GM23248 (cell line): ENCODE results near the gene MIS12. TPM values are rescaled to one million over a fixed set of nuclear protein-coding genes. Genes with fewer than 3 reads are reported as not detected.

Experiments used
- DNase-seq: peaks from one replicate; pipeline ENCODE4 v3.0.0-alpha.2; 2015
- H2AFZ ChIP-seq: fragments of 200-600 bp; sonication (generic); 2 replicates; pipeline ENCODE4 v1.6.1; 2016; ENCODE audit warnings: antibody characterized with exemption
- H3F3A ChIP-seq: fragments of 200-600 bp; sonication (generic); 2 replicates; pipeline ENCODE4 v1.6.1; 2016; ENCODE audit warnings: mild to moderate bottlenecking, antibody characterized with exemption, mixed run types; ENCODE audit not compliant: insufficient read depth
- H3K27ac ChIP-seq: fragments of 200-600 bp; sonication (generic); 2 replicates; pipeline ENCODE4 v1.5.1; 2016; ENCODE audit warnings: mild to moderate bottlenecking
- H3K27me3 ChIP-seq: fragments of 200-600 bp; sonication (generic); replicated peaks from 2 replicates; pipeline ENCODE4 v1.6.1; 2016; ENCODE audit warnings: mild to moderate bottlenecking; ENCODE audit not compliant: insufficient read depth
- H3K36me3 ChIP-seq: fragments of 200-600 bp; sonication (generic); 2 replicates; pipeline ENCODE4 v1.6.1; 2016; ENCODE audit warnings: low read depth, mild to moderate bottlenecking
- H3K4me1 ChIP-seq: fragments of 200-600 bp; sonication (generic); 2 replicates; pipeline ENCODE4 v1.6.1; 2016; ENCODE audit warnings: mild to moderate bottlenecking; ENCODE audit not compliant: insufficient read depth
- H3K4me2 ChIP-seq: fragments of 200-600 bp; sonication (generic); one replicate; pipeline ENCODE4 v1.6.1; 2016; ENCODE audit warnings: mild to moderate bottlenecking; ENCODE audit not compliant: unreplicated experiment
- H3K4me3 ChIP-seq: fragments of 200-600 bp; sonication (generic); 2 replicates; pipeline ENCODE4 v1.5.1; 2016; ENCODE audit warnings: mild to moderate bottlenecking
- H3K79me2 ChIP-seq: fragments of 200-600 bp; sonication (generic); 2 replicates; pipeline ENCODE4 v1.6.1; 2016; ENCODE audit warnings: mild to moderate bottlenecking; ENCODE audit not compliant: insufficient read depth
- H3K9ac ChIP-seq: fragments of 200-600 bp; sonication (generic); 2 replicates; pipeline ENCODE4 v1.6.1; 2016; ENCODE audit warnings: mild to moderate bottlenecking
- H3K9me2 ChIP-seq: fragments of 200-600 bp; sonication (generic); 2 replicates; pipeline ENCODE4 v1.6.1; 2016; ENCODE audit warnings: mixed run types, mild to moderate bottlenecking, moderate library complexity; ENCODE audit not compliant: insufficient read depth
- H3K9me3 ChIP-seq: fragments of 200-600 bp; sonication (generic); one replicate; pipeline ENCODE4 v1.6.1; 2017; ENCODE audit warnings: low read depth
- H4K20me1 ChIP-seq: fragments of 200-600 bp; sonication (generic); 2 replicates; pipeline ENCODE4 v1.6.0; 2016; ENCODE audit not compliant: insufficient read depth
- EZH2 ChIP-seq: fragments of 200-600 bp; sonication (generic); IDR thresholded peaks from 2 replicates; pipeline ENCODE4 v1.6.1; 2018; ENCODE audit warnings: antibody characterized with exemption, mild to moderate bottlenecking; ENCODE audit not compliant: insufficient read depth, poor library complexity, severe bottlenecking
- EZH2phosphoT487 ChIP-seq: fragments of 200-600 bp; sonication (generic); IDR thresholded peaks from 2 replicates; pipeline ENCODE4 v1.6.1; 2018; ENCODE audit warnings: antibody characterized with exemption, moderate library complexity, mild to moderate bottlenecking, low read depth; ENCODE audit not compliant: insufficient read depth
- WGBS, 2 experiments: methylation state at CpG; one replicate each; pipeline ENCODE4 v1.1.6; 2015 to 2017; ENCODE audit warnings: low lambda C conversion rate in 2 of 2, low coverage in 1 of 2; ENCODE audit errors: missing lambda C conversion rate in 2 of 2; 5-methylcytosine and 5-hydroxymethylcytosine counted together
- in situ Hi-C: fragments of 300-500 bp; cut with MboI; formaldehyde crosslinking; loops from 2 replicates; pipeline ENCODE4 v1.15.0; 2020
- polyA plus RNA-seq: library from polyadenylated mRNA; unstranded; fragments of >200 nt; fragmentation: Nextera tagmentation; extraction: Ambion mirVana; gene quantifications from 2 replicates; pipeline ENCODE4 v1.2.1, GENCODE V29; 2016
- total RNA-seq: library from RNA; depleted of rRNA; stranded (reverse); fragments of >200 nt; shearing (Covaris generic); gene quantifications from 2 replicates; pipeline ENCODE4 v1.2.3, GENCODE V29; 2014

MIS12 gene
- total and polyA plus RNA-seq, 2 experiments from 2014 or later = 12.9 to 13.4 TPM

- 83 to 90% methylated on average over 12 of the region's 12 CpGs for WGBS, 2 experiments
- Histone ChIP-seq H3K4me2 (no peak overlapping the region), H3K79me2 (no peaks in the 10 kb centered on the region), H3K27me3 (no peaks in the 10 kb centered on the region), H3K36me3 (peaks cover 46% of the 10 kb centered on the region), H3K4me3 (no peak overlapping the region), H3F3A (peaks cover 38% of the 10 kb centered on the region), H2AFZ (no peak overlapping the region), H3K9ac (no peak overlapping the region), H3K27ac (no peak overlapping the region), H4K20me1 (no peaks in the 10 kb centered on the region), H3K9me3 (no peaks in the 10 kb centered on the region), H3K9me2 (no peaks in the 10 kb centered on the region), H3K4me1 (peaks cover 16% of the 10 kb centered on the region)
- no peak for TF ChIP-seq EZH2phosphoT487
- TF ChIP-seq EZH2 = no peak
- DNase-seq = no peak
- in situ Hi-C loops = no loop called here
These were observed 44.1 kb downstream of the MIS12 start for GRCh38 chr17:5530265-5531084.

GRCh38 chr17:5531085-5531418 is 44.7 kb downstream of the MIS12 start:
- no peaks in the 10 kb centered on the region for H4K20me1 ChIP-seq
- WGBS, 2 experiments = 97 to 99% methylated on average over 4 of the region's 4 CpGs
- DNase-seq = no peak

GRCh38 chr17:5532581-5532980 is 46.2 kb downstream of the MIS12 start:
- no peaks in the 10 kb centered on the region for H3K9me3 ChIP-seq
- peaks cover 26% of the 10 kb centered on the region for H3F3A ChIP-seq
- DNase-seq = no peak
- H3K27ac ChIP-seq = no peak overlapping the region
- WGBS, 2 experiments = 94 to 100% methylated on average over 7 to 8 of the region's 8 CpGs
- no peak overlapping the region for H2AFZ ChIP-seq
- no peak for TF ChIP-seq EZH2
- TF ChIP-seq EZH2phosphoT487 = no peak
- peaks cover 42% of the 10 kb centered on the region for H3K36me3 ChIP-seq
- no peak overlapping the region for H3K9ac ChIP-seq
- H3K4me2 ChIP-seq = no peak overlapping the region
- no peak overlapping the region for H3K4me3 ChIP-seq
- H3K79me2 ChIP-seq = no peaks in the 10 kb centered on the region
- in situ Hi-C loops = no loop called here
- H3K9me2 ChIP-seq = no peaks in the 10 kb centered on the region
- no peaks in the 10 kb centered on the region for H4K20me1 ChIP-seq
- no peaks in the 10 kb centered on the region for H3K27me3 ChIP-seq
- 0 out of 2 replicates have a peak, but pooled peaks cover under 1% of the 10 kb centered on the region for H3K4me1 ChIP-seq

More at GRCh38 chr17:5531085-5531418, 44.7 kb downstream of the MIS12 start:
- H3K4me3 ChIP-seq = no peak overlapping the region
- no peak overlapping the region for H3K27ac ChIP-seq
- H3K4me1 ChIP-seq = peaks cover 15% of the 10 kb centered on the region
- H3F3A ChIP-seq = peaks cover 37% of the 10 kb centered on the region
- H3K9ac ChIP-seq = no peak overlapping the region
- no peak overlapping the region for H3K4me2 ChIP-seq
- no peaks in the 10 kb centered on the region for H3K9me3 ChIP-seq
- no peaks in the 10 kb centered on the region for H3K27me3 ChIP-seq
- in situ Hi-C loops = no loop called here
- H3K79me2 ChIP-seq = no peaks in the 10 kb centered on the region
- H3K9me2 ChIP-seq = no peaks in the 10 kb centered on the region
- H3K36me3 ChIP-seq = peaks cover 42% of the 10 kb centered on the region
- no peak for TF ChIP-seq EZH2
- no peak for TF ChIP-seq EZH2phosphoT487
- no peak overlapping the region for H2AFZ ChIP-seq

- no peak overlapping the region for H2AFZ ChIP-seq
- H3F3A ChIP-seq = peaks cover 19% of the 10 kb centered on the region
- no peak overlapping the region for H3K4me3 ChIP-seq
- no peak overlapping the region for H3K27ac ChIP-seq
- H3K9me3 ChIP-seq = no peaks in the 10 kb centered on the region
- H3K79me2 ChIP-seq = no peaks in the 10 kb centered on the region
- no peak overlapping the region for H3K4me2 ChIP-seq
- in situ Hi-C loops = no loop called here
- DNase-seq = no peak
- no peaks in the 10 kb centered on the region for H3K27me3 ChIP-seq
- no peak for TF ChIP-seq EZH2
- H4K20me1 ChIP-seq = no peaks in the 10 kb centered on the region
- 87 to 88% methylated on average over 18 of the region's 18 CpGs for WGBS, 2 experiments
- H3K9ac ChIP-seq = no peak overlapping the region
- no peaks in the 10 kb centered on the region for H3K9me2 ChIP-seq
- H3K36me3 ChIP-seq = peaks cover 37% of the 10 kb centered on the region
- H3K4me1 ChIP-seq = no peaks in the 10 kb centered on the region
These were observed 47.3 kb downstream of the MIS12 start for GRCh38 chr17:5533486-5534315.
